MM.1S (cell line): ENCODE results near the gene MRPS27.

ENCODE experiments used
- DNase-seq: peaks from one replicate; pipeline ENCODE4 v3.0.0-alpha.2; 2015
- H2AFZ ChIP-seq: fragments of 300-600 bp; sonication (generic); 2 replicates; pipeline ENCODE4 v1.6.0; 2016; ENCODE audit warnings: antibody characterized with exemption, low read length
- H3F3A ChIP-seq: fragments of 300-600 bp; sonication (generic); 2 replicates; pipeline ENCODE4 v1.6.1; 2016; ENCODE audit warnings: mild to moderate bottlenecking, antibody characterized with exemption, low read length, moderate library complexity, mixed read lengths; ENCODE audit not compliant: insufficient read depth
- H3K27ac ChIP-seq: fragments of 300-600 bp; sonication (generic); 2 replicates; pipeline ENCODE4 v1.5.1; 2016; ENCODE audit warnings: mild to moderate bottlenecking, low read length
- H3K27me3 ChIP-seq: fragments of 300-600 bp; sonication (generic); replicated peaks from 2 replicates; pipeline ENCODE4 v1.6.0; 2016; ENCODE audit warnings: low read length; ENCODE audit not compliant: insufficient read depth
- H3K36me3 ChIP-seq: fragments of 300-600 bp; sonication (generic); replicated peaks from 2 replicates; pipeline ENCODE4 v1.6.1; 2016; ENCODE audit warnings: mild to moderate bottlenecking, low read length, mixed read lengths; ENCODE audit not compliant: insufficient read depth
- H3K4me1 ChIP-seq: fragments of 300-600 bp; sonication (generic); 2 replicates; pipeline ENCODE4 v1.6.1; 2016; ENCODE audit warnings: low read length, mixed read lengths
- H3K4me2 ChIP-seq: fragments of 300-600 bp; sonication (generic); 2 replicates; pipeline ENCODE4 v1.6.0; 2016; ENCODE audit warnings: low read depth, low read length
- H3K4me3 ChIP-seq: fragments of 300-600 bp; sonication (generic); 2 replicates; pipeline ENCODE4 v1.5.1; 2016; ENCODE audit warnings: low read length, mixed read lengths
- H3K79me2 ChIP-seq: fragments of 300-600 bp; sonication (generic); 2 replicates; pipeline ENCODE4 v1.6.1; 2016; ENCODE audit warnings: mixed run types, low read length, mixed read lengths
- H3K9ac ChIP-seq: fragments of 300-600 bp; sonication (generic); 2 replicates; pipeline ENCODE4 v1.6.1; 2016; ENCODE audit warnings: low read length, mixed read lengths
- H3K9me2 ChIP-seq: fragments of 300-600 bp; sonication (generic); replicated peaks from 2 replicates; pipeline ENCODE4 v1.6.1; 2016; ENCODE audit warnings: mild to moderate bottlenecking, low read length, mixed read lengths; ENCODE audit not compliant: insufficient read depth
- H3K9me3 ChIP-seq: fragments of 300-600 bp; sonication (generic); replicated peaks from 2 replicates; pipeline ENCODE4 v1.6.1; 2016; ENCODE audit warnings: mild to moderate bottlenecking, low read length, mixed read lengths; ENCODE audit not compliant: insufficient read depth
- H4K20me1 ChIP-seq: fragments of 300-600 bp; sonication (generic); 2 replicates; pipeline ENCODE4 v1.6.1; 2016; ENCODE audit warnings: mild to moderate bottlenecking, low read length, moderate library complexity, mixed read lengths; ENCODE audit not compliant: insufficient read depth
- EZH2 ChIP-seq: fragments of 300-600 bp; sonication (generic); optimal IDR thresholded peaks from 2 replicates; pipeline ENCODE3; 2017; ENCODE audit warnings: low read depth, mild to moderate bottlenecking, antibody characterized with exemption, low read length, mixed read lengths
- EZH2phosphoT487 ChIP-seq: fragments of 300-600 bp; sonication (generic); IDR thresholded peaks from 2 replicates; pipeline ENCODE4 v1.6.1; 2018; ENCODE audit warnings: antibody characterized with exemption, low read length
- TF ChIP-seq, protein P1 (sequence below): fragments of 300-600 bp; sonication (generic); IDR thresholded peaks from 2 replicates; pipeline ENCODE4 v1.5.1; 2016; ENCODE audit warnings: antibody characterized with exemption, low read length, mixed read lengths

The MRPS27 gene

DNA sequence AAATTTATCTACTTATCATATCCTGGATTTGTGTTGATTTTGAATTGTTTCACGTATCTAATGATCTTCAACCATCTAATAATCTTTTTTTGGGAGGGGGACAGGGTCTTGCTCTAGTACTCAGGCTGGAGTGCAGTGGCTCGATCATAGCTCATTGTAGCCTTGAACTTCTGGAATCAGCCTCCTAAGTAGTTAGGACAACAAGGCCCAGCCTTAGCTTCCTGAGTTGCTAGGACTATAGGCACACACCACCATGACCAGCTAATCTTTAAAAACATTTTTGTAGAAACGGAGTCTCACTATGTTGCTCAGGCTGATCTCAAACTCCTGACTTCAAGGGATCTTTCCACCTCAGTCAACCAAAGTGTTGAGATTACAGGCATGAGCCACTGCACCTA lies 34.6 kb downstream of the MRPS27 start:
- peaks cover 4% of the 10 kb centered on the region; the same call in 1 of the 2 replicates for H3K4me1 ChIP-seq
- no peak for DNase-seq
- TF ChIP-seq EZH2phosphoT487 (no peak), EZH2 (no peak)
- TF ChIP-seq, protein P1, sequence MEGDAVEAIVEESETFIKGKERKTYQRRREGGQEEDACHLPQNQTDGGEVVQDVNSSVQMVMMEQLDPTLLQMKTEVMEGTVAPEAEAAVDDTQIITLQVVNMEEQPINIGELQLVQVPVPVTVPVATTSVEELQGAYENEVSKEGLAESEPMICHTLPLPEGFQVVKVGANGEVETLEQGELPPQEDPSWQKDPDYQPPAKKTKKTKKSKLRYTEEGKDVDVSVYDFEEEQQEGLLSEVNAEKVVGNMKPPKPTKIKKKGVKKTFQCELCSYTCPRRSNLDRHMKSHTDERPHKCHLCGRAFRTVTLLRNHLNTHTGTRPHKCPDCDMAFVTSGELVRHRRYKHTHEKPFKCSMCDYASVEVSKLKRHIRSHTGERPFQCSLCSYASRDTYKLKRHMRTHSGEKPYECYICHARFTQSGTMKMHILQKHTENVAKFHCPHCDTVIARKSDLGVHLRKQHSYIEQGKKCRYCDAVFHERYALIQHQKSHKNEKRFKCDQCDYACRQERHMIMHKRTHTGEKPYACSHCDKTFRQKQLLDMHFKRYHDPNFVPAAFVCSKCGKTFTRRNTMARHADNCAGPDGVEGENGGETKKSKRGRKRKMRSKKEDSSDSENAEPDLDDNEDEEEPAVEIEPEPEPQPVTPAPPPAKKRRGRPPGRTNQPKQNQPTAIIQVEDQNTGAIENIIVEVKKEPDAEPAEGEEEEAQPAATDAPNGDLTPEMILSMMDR: no peak

DNA sequence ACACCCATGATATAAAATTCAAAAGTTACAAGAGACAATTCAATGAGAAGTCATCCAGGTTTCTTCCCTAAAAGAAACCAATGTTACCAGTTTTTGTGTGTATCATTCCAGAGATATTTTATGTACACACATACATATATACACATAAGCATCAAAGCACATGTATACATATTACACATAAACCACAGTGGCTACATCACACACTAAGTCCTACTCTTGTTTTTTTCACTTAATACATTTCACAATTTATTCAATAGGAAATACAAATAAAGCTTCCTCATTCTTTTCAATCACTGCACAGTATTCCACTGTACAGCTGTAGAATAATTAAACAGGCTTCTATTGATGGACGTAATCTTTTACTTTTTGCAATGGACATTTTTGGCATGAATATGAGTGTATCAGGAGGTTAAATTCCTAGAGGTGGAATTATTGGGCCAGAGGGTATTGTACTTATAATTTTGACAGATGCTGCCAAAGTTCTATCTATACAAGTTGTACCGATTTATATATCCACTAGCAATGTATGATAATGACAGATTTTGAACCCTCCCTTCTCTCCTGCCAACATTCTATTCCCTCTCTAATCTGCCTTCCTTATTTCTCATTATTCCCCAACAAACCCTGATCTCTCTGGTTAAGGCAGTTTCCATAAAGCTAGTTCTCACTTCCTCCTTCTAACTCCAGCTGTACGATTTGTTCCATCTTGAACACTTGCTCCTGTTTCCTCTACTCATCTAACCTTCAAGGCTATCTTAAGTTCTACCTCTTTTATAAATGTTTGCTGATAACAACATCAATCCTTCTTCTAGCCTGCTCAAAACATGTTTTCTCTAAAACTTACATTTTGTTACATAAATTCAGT lies 35.2 kb downstream of the MRPS27 start:
- no peaks in the 10 kb centered on the region for H3K9me2 ChIP-seq
- H3F3A ChIP-seq: no peaks in the 10 kb centered on the region
- no peaks in the 10 kb centered on the region for H4K20me1 ChIP-seq
- no peak overlapping the region for H3K4me3 ChIP-seq
- H3K27me3 ChIP-seq: no peaks in the 10 kb centered on the region
- no peak overlapping the region for H3K27ac ChIP-seq
- H3K79me2 ChIP-seq: peaks cover under 1% of the 10 kb centered on the region; the same call in 1 of the 2 replicates
- no peak for DNase-seq
- no peaks in the 10 kb centered on the region; the same call in 1 of the 2 replicates for H3K4me1 ChIP-seq
- H3K9ac ChIP-seq: no peak overlapping the region
- no peaks in the 10 kb centered on the region for H3K36me3 ChIP-seq
- no peaks in the 10 kb centered on the region for H3K9me3 ChIP-seq
- H3K4me2 ChIP-seq: no peak overlapping the region
- TF ChIP-seq, protein P1: no peak
- no peak for TF ChIP-seq EZH2phosphoT487
- H2AFZ ChIP-seq: no peak overlapping the region

More for the DNA sequence above, 34.6 kb downstream of the MRPS27 start:
- Histone ChIP-seq H3F3A (no peaks in the 10 kb centered on the region), H3K4me3 (no peak overlapping the region), H3K27ac (no peak overlapping the region), H3K79me2 (peaks cover 3% of the 10 kb centered on the region; the same call in 1 of the 2 replicates), H3K36me3 (no peaks in the 10 kb centered on the region), H3K9ac (no peak overlapping the region), H3K4me2 (no peak overlapping the region), H3K9me2 (no peaks in the 10 kb centered on the region), H4K20me1 (no peaks in the 10 kb centered on the region), H3K27me3 (no peaks in the 10 kb centered on the region), H2AFZ (no peak overlapping the region), H3K9me3 (no peaks in the 10 kb centered on the region)

DNA sequence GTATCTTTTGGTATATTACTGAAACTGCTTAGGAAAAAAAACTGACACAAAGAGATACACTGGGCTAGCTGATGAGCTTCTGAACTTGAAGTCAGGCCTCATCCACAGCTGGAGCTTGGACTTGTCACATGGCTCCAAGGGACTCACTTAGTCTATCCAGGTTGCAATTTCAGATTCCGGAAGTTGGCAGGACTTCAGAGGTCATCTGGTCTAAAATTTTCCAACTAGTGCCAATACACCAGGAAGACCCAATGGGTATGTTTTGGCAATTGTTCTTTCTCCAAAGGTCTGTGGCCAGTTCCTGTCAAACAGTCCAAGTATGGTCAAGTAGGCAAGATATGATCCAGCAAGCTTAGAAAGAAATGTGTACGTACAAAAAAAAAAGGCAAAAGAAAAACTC lies 36.7 kb downstream of the MRPS27 start:
- no peaks in the 10 kb centered on the region for H3K9me3 ChIP-seq
- H3K27ac ChIP-seq: no peak overlapping the region
- no peak for DNase-seq
- no peaks in the 10 kb centered on the region for H3K9me2 ChIP-seq
- TF ChIP-seq, protein P1: no peak
- TF ChIP-seq EZH2: no peak
- no peak for TF ChIP-seq EZH2phosphoT487
- H3K9ac ChIP-seq: no peak overlapping the region
- no peak overlapping the region for H3K4me2 ChIP-seq
- no peak overlapping the region for H2AFZ ChIP-seq
- no peaks in the 10 kb centered on the region; the same call in 1 of the 2 replicates for H3K4me1 ChIP-seq
- no peaks in the 10 kb centered on the region for H3K36me3 ChIP-seq
- H3K79me2 ChIP-seq: no peaks in the 10 kb centered on the region
- no peaks in the 10 kb centered on the region for H3K27me3 ChIP-seq
- H4K20me1 ChIP-seq: no peaks in the 10 kb centered on the region
- H3F3A ChIP-seq: no peaks in the 10 kb centered on the region
- H3K4me3 ChIP-seq: no peak overlapping the region
